Pancreas (tissue), 10 donors: ENCODE measurements around the gene MCEMP1. TPM values are rescaled to one million over a fixed set of nuclear protein-coding genes. Genes with fewer than 3 reads are reported as not detected.

Experiments used
- ATAC-seq, 4 donors: fragments of 200-7000 bp; cut with Tn5 transposase; one replicate each; pipeline versions ENCODE4 v1.8.0 to v1.9.1; 2020; ENCODE audit warnings: mild to moderate bottlenecking in 4 of 4, moderate library complexity in 4 of 4
- DNase-seq, 6 donors: peaks; one replicate each; pipeline ENCODE4 v3.0.0-alpha.2; 2020
- FAIRE-seq: peaks from 2 replicates; lab custom pipeline; 2012; peaks lifted over from hg19 to GRCh38; lab: Jason Lieb, UNC
- H3K27ac ChIP-seq, 4 donors: fragments of 200-600 bp; sonication (generic); 1 replicate in 3 of 4; 2 replicates in 1 of 4; pipeline versions ENCODE4 v1.5.0 to v1.8.0; 2020
- H3K27me3 ChIP-seq, 4 donors: fragments of 200-600 bp; one replicate each; pipeline ENCODE4 v1.8.0; 2021
- H3K36me3 ChIP-seq, 3 donors: fragments of 200-600 bp; sonication (generic) in 1 of 3; one replicate each; pipeline versions ENCODE4 v1.5.0 to v1.8.0; 2020 to 2021
- H3K4me1 ChIP-seq, 3 donors: fragments of 200-600 bp; one replicate each; pipeline ENCODE4 v1.8.0; 2021
- H3K4me3 ChIP-seq, 4 donors: fragments of 200-600 bp; sonication (generic) in 2 of 4; one replicate each; pipeline versions ENCODE4 v1.5.0 to v1.8.0; 2020 to 2021
- H3K9me3 ChIP-seq, 4 donors: fragments of 200-600 bp; one replicate each; pipeline ENCODE4 v1.8.0; 2021
- CTCF ChIP-seq, 4 donors: fragments of 200-600 bp; sonication (generic) in 3 of 4; IDR thresholded peaks; one replicate each; pipeline versions ENCODE4 v1.5.0 to v1.8.0; 2021; ENCODE audit warnings: antibody characterized with exemption in 4 of 4
- WGBS, 2 donors: extraction: QIAGEN DNeasy Blood & Tissue Kit; methylation state at CpG; one replicate each; pipeline ENCODE4 v1.1.7; 2013; 5-methylcytosine and 5-hydroxymethylcytosine counted together
- intact Hi-C, 3 donors: fragments of 100-400 bp; cut with DNase I; formaldehyde crosslinking; loops; one replicate each; pipeline versions ENCODE4 v1.11.1 to v1.14.2; 2022
- polyA plus RNA-seq, 2 donors: library from polyadenylated mRNA; stranded (reverse); fragments of 200-250 nt; gene quantifications; one replicate each; pipeline ENCODE4 v1.2.3, GENCODE V29; 2013
- total RNA-seq, 6 donors: library from RNA; stranded (reverse); fragmentation: NEBNext Ultra II Directional in 4 of 6; extraction: Animal tissue kit (Norgen Biotek cat#: 25700) in 4 of 6; gene quantifications; one replicate each; pipeline versions ENCODE4 v1.2.1 to v1.2.4, GENCODE V29; 2021 to 2023
- donor health status: healthy with polysubstance abuse.
- donor health status: DM: no; HTN: no; CAD: no; lungs with moderate emphysema.
- donor health status: DM: no; HTN: no; CAD: no.
- donor health status: control.
- donor health status: control.
- donor health status: Bipolar disorder and iron deficiency.
- donor health status: DM: yes; HTN: yes; CAD: no.
- donor health status: DM: no; HTN: no; CAD: no.
- donor health status: DM: no; HTN: no; CAD: no.
- donor health status: DM: yes; HTN: yes; CAD: no.

Gene MCEMP1
- total and polyA plus RNA-seq, 8 donors, result 0.16 to 1.5 (median 0.39) TPM; not detected in 2

DNA sequence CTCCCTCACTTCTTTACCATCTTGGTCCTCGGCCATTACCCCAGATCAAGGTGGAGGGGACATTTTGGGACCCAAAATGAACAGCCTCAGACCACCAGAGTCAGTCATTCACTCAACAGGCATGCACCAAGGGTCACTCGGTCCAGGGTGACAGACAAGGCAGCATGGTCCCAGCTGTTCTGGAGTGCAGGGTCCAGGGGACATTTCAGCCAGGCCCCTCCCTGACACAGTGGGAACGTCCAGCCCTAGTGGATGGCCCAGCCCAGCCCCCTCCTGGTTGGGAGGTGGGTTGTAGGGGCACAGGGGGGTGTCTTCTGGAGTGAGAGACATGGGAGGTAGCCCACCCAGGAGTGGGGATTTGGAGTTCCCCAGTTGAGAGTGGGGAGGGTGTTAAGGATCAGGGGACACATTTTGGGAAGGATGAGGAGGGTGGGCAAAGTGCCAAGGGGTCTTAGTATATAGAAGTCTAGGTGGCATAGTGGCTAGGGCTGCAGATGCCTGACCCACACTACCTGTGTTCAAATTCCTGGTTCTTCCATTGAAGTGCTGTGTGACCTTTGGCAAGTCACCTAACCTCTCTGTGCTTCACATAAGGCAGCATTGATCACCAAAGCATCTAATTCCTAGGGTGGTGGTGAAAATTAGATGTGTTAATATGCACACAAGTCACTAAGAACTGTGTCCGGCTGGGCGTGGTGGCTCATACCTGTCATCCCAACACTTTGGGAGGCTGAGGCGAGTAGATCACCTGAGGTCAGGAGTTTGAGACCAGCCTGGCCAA lies 27.6 kb downstream of the MCEMP1 start:
- Histone ChIP-seq H3K4me3 (no peak overlapping the region), H3K27ac (no peak overlapping the region), H3K9me3 (no peaks in the 10 kb centered on the region), H3K4me1 (no peaks in the 10 kb centered on the region), H3K36me3 (no peaks in the 10 kb centered on the region), H3K27me3 (no peaks in the 10 kb centered on the region)
- FAIRE-seq, result no peak
- intact Hi-C loops, result no loop called here
- no peak for TF ChIP-seq CTCF (IDR thresholded peaks at IDR 0.05)
- 49 to 69% methylated on average over 6 of the region's 6 CpGs for WGBS, 2 donors
- DNase-seq, result no peak
- no peak for ATAC-seq

DNA sequence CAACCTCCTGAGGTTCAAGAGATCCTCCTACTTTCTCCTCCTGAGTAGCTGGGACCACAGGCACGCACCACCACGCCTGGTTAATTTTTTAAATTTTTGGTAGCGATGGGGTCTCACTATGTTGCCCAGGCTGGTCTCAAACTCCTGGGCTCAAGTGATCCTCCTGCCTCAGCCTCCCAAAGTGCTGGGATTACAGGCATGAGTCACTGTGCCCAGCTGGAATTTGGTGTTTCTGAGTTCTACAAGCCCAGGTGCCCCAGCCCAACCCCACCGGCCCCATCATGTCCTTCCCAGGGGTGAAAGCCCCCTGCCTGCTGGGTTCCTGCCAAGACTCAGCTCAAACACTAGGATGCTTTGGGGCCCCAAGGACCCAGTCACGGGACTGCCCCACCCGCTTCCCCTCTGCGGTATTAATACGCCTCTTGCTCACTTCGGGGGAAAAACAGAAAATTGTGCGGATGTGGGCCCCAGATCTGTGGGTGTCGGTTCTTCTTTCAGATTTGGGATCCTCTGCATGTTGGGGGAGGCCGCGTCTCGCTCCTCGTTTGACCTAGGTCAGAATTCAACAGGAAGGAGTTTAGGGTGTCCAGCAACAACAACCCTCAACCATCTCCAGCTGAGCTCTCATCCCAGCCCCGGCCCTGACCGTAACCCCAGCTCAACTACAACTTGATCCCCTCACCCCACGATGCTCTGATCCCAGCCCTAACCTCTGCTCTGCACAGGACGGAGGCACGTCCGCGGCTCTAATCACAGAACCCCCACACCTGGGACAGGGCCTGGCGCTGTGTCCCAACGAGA lies 28.7 kb downstream of the MCEMP1 start:
- TF ChIP-seq CTCF (IDR thresholded peaks at IDR 0.05), result no peak

GRCh38 chr19:7706188-7706954 lies 29.5 kb downstream of the MCEMP1 start:
- H3K27me3 ChIP-seq, result no peaks in the 10 kb centered on the region
- 61 to 72% methylated on average over 14 of the region's 14 CpGs for WGBS, 2 donors
- peak overlapping the region in 1 of 4 donors; percentile 39 for H3K27ac ChIP-seq
- no peaks in the 10 kb centered on the region for H3K36me3 ChIP-seq
- FAIRE-seq (no peak), DNase-seq (no peak), ATAC-seq (no peak)
- intact Hi-C loops, result no loop called here
- H3K4me1 ChIP-seq, result no peaks in the 10 kb centered on the region
- no peaks in the 10 kb centered on the region for H3K9me3 ChIP-seq
- H3K4me3 ChIP-seq, result no peak overlapping the region
- TF ChIP-seq CTCF (IDR thresholded peaks at IDR 0.05), result no peak

More for the DNA sequence above, 28.7 kb downstream of the MCEMP1 start:
- Histone ChIP-seq H3K9me3 (no peaks in the 10 kb centered on the region), H3K4me3 (no peak overlapping the region), H3K27me3 (no peaks in the 10 kb centered on the region), H3K36me3 (no peaks in the 10 kb centered on the region), H3K4me1 (no peaks in the 10 kb centered on the region), H3K27ac (peak overlapping the region in 1 of 4 donors; percentile 39)
- intact Hi-C loops, result no loop called here
- 45 to 60% methylated on average over 24 of the region's 24 CpGs for WGBS, 2 donors
- ATAC-seq (peak in 2 of 4 donors; percentile 41 to 64), DNase-seq (peak in 1 of 6 donors; percentile 40), FAIRE-seq (no peak)

- DNase-seq (no peak), FAIRE-seq (no peak), ATAC-seq (peak in 1 of 4 donors; percentile 13)
- no peaks in the 10 kb centered on the region for H3K9me3 ChIP-seq
- no peaks in the 10 kb centered on the region for H3K27me3 ChIP-seq
- no peaks in the 10 kb centered on the region for H3K4me1 ChIP-seq
- H3K4me3 ChIP-seq, result no peak overlapping the region
- WGBS, 2 donors, result 65 to 69% methylated on average over 8 of the region's 8 CpGs
- TF ChIP-seq CTCF (IDR thresholded peaks at IDR 0.05), result no peak
- H3K36me3 ChIP-seq, result no peaks in the 10 kb centered on the region
- H3K27ac ChIP-seq, result no peak overlapping the region
- intact Hi-C loops, result no loop called here
Observed at GRCh38 chr19:7706955-7707456, 30.1 kb downstream of the MCEMP1 start.
